SK-N-SH (cell line): ENCODE results near the gene PRPH.

ENCODE experiments used
- CTCF ChIP-seq: fragments of 200-600 bp; sonication (generic); IDR thresholded peaks from 2 replicates; pipeline ENCODE4 v1.6.1; 2017; ENCODE audit warnings: antibody characterized with exemption, mild to moderate bottlenecking, moderate library complexity
- EZH2phosphoT487 ChIP-seq: fragments of 200-600 bp; sonication (generic); IDR thresholded peaks from 2 replicates; pipeline ENCODE4 v1.6.1; 2017; ENCODE audit warnings: low read depth, mixed run types, mild to moderate bottlenecking, antibody characterized with exemption, moderate library complexity, borderline replicate concordance
- FOSL2 ChIP-seq: IDR thresholded peaks from 2 replicates; pipeline ENCODE4 v1.4.0; 2012; ENCODE audit warnings: low read depth, mild to moderate bottlenecking, moderate library complexity, borderline replicate concordance
- GABPA ChIP-seq: IDR thresholded peaks from 2 replicates; pipeline ENCODE4 v1.4.0; 2012; ENCODE audit warnings: low read depth, mild to moderate bottlenecking
- NRF1 ChIP-seq: IDR thresholded peaks from 2 replicates; pipeline ENCODE4 v1.6.1; 2012; ENCODE audit warnings: low read depth, mild to moderate bottlenecking, low read length
- POLR2AphosphoS5 ChIP-seq: IDR thresholded peaks from 2 replicates; pipeline ENCODE4 v1.6.1; 2012; ENCODE audit warnings: low read depth, low read length
- USF2 ChIP-seq: fragments of 150-350 bp; IDR thresholded peaks from 2 replicates; pipeline ENCODE4 v1.6.1; 2017; ENCODE audit warnings: antibody characterized with exemption, low read length, low read depth, borderline replicate concordance

- TF ChIP-seq CTCF: no peak
- no peak for TF ChIP-seq POLR2AphosphoS5
- no peak for TF ChIP-seq GABPA
- no peak for TF ChIP-seq USF2
- no peak for TF ChIP-seq EZH2phosphoT487
- TF ChIP-seq NRF1: no peak
- no peak for TF ChIP-seq FOSL2
Observed at GRCh38 chr12:49341777-49342065, 46.8 kb downstream of the PRPH start.
